H9 (cell line): Measurements from ENCODE around the gene DSG4. TPM values are rescaled to one million over a fixed set of nuclear protein-coding genes. Genes with fewer than 3 reads are reported as not detected.

ENCODE experiments used
- DNase-seq: peaks from one replicate; pipeline ENCODE4 v3.0.0-alpha.2; 2017
- H2AFZ ChIP-seq: one replicate; pipeline ENCODE4 v1.6.1; 2013; ENCODE audit warnings: mild to moderate bottlenecking, low read length, control low read depth, moderate library complexity
- H2AK5ac ChIP-seq: 2 replicates; pipeline ENCODE4 v1.6.1; 2013; ENCODE audit warnings: low read length, control low read depth, mixed read lengths; ENCODE audit not compliant: insufficient read length
- H2BK120ac ChIP-seq: one replicate; pipeline ENCODE4 v1.6.1; 2013; ENCODE audit warnings: low read depth, mild to moderate bottlenecking, low read length, control low read depth, inconsistent platforms; ENCODE audit not compliant: poor library complexity, severe bottlenecking
- H2BK12ac ChIP-seq: 2 replicates; pipeline ENCODE4 v1.6.1; 2013; ENCODE audit warnings: low read length, control low read depth, mixed read lengths, low read depth; ENCODE audit not compliant: insufficient read length
- H2BK15ac ChIP-seq: 2 replicates; pipeline ENCODE4 v1.6.1; 2013; ENCODE audit warnings: low read depth, low read length, control low read depth
- H2BK20ac ChIP-seq: one replicate; pipeline ENCODE4 v1.6.1; 2013; ENCODE audit warnings: low read depth, mild to moderate bottlenecking, low read length, control low read depth, inconsistent platforms; ENCODE audit not compliant: poor library complexity, severe bottlenecking
- H2BK5ac ChIP-seq: 2 replicates; pipeline ENCODE4 v1.6.1; 2013; ENCODE audit warnings: low read length, control low read depth, mixed read lengths; ENCODE audit not compliant: insufficient read length
- H3K14ac ChIP-seq: 2 replicates; pipeline ENCODE4 v1.6.1; 2013; ENCODE audit warnings: low read length, control low read depth; ENCODE audit not compliant: insufficient read depth
- H3K18ac ChIP-seq: 2 replicates; pipeline ENCODE4 v1.6.1; 2013; ENCODE audit warnings: low read depth, mild to moderate bottlenecking, mixed read lengths, low read length, control low read depth; ENCODE audit not compliant: insufficient read length
- H3K23ac ChIP-seq: 2 replicates; pipeline ENCODE4 v1.6.1; 2013; ENCODE audit warnings: low read length, control low read depth, mixed read lengths, low read depth; ENCODE audit not compliant: insufficient read length
- H3K23me2 ChIP-seq: 2 replicates; pipeline ENCODE4 v1.6.1; 2013; ENCODE audit warnings: low read depth, mild to moderate bottlenecking, mixed read lengths, low read length, control low read depth; ENCODE audit not compliant: insufficient read length, poor library complexity, severe bottlenecking
- H3K27ac ChIP-seq: 2 replicates; pipeline ENCODE4 v1.5.1; 2013; ENCODE audit warnings: low read length, control low read depth, mixed read lengths, low read depth; ENCODE audit not compliant: insufficient read length
- H3K27me3 ChIP-seq: 2 replicates; pipeline ENCODE4 v1.6.1; 2013; ENCODE audit warnings: low read length, control low read depth, inconsistent platforms; ENCODE audit not compliant: insufficient read depth
- H3K4ac ChIP-seq: 2 replicates; pipeline ENCODE4 v1.6.1; 2013; ENCODE audit warnings: low read depth, mild to moderate bottlenecking, control low read depth, inconsistent platforms, low read length, moderate library complexity
- H3K4me1 ChIP-seq: 2 replicates; pipeline ENCODE4 v1.6.1; 2013; ENCODE audit warnings: low read length, control low read depth, inconsistent platforms; ENCODE audit not compliant: insufficient read depth
- H3K4me2 ChIP-seq: 2 replicates; pipeline ENCODE4 v1.6.1; 2013; ENCODE audit warnings: low read length, control low read depth, mixed read lengths; ENCODE audit not compliant: insufficient read length, insufficient read depth
- H3K56ac ChIP-seq: 2 replicates; pipeline ENCODE4 v1.6.1; 2013; ENCODE audit warnings: low read depth, mild to moderate bottlenecking, mixed read lengths, low read length, control low read depth; ENCODE audit not compliant: insufficient read length
- H3K79me1 ChIP-seq: 2 replicates; pipeline ENCODE4 v1.6.1; 2013; ENCODE audit warnings: low read depth, mild to moderate bottlenecking, moderate library complexity, low read length, control low read depth, inconsistent platforms; ENCODE audit not compliant: insufficient read depth, poor library complexity, severe bottlenecking
- H3K79me2 ChIP-seq: 2 replicates; pipeline ENCODE4 v1.6.1; 2013; ENCODE audit warnings: low read length, control low read depth, inconsistent platforms; ENCODE audit not compliant: insufficient read depth
- H3K9ac ChIP-seq: 2 replicates; pipeline ENCODE4 v1.6.1; 2013; ENCODE audit warnings: low read length, control low read depth, mixed read lengths; ENCODE audit not compliant: insufficient read length; ENCODE audit errors: extremely low read depth
- H3K9me3 ChIP-seq: one replicate; pipeline ENCODE4 v1.6.1; 2013; ENCODE audit warnings: low read depth, low read length, inconsistent platforms; ENCODE audit not compliant: control insufficient read depth
- H3T11ph ChIP-seq: one replicate; pipeline ENCODE4 v1.6.1; 2013; ENCODE audit warnings: mild to moderate bottlenecking, low read length, control low read depth, inconsistent platforms
- H4K20me1 ChIP-seq: one replicate; pipeline ENCODE4 v1.6.1; 2013; ENCODE audit not compliant: control insufficient read depth, insufficient read length, insufficient read depth
- H4K5ac ChIP-seq: 2 replicates; pipeline ENCODE4 v1.6.1; 2013; ENCODE audit warnings: low read depth, mild to moderate bottlenecking, mixed read lengths, low read length, control low read depth; ENCODE audit not compliant: insufficient read length
- H4K8ac ChIP-seq: replicated peaks from 2 replicates; pipeline ENCODE4 v1.6.1; 2013; ENCODE audit warnings: low read length, control low read depth, mixed read lengths, low read depth; ENCODE audit not compliant: insufficient read length
- H4K91ac ChIP-seq: 2 replicates; pipeline ENCODE4 v1.6.1; 2013; ENCODE audit warnings: low read depth, mild to moderate bottlenecking, moderate library complexity, mixed read lengths, low read length, control low read depth; ENCODE audit not compliant: insufficient read length
- H3K27ac Mint-ChIP-seq, 3 experiments: 2 replicates in 2 of 3; 3 replicates in 1 of 3; pipeline ENCODE4 v1.8.0; 2020 to 2021; ENCODE audit warnings: mixed read lengths in 3 of 3, mild to moderate bottlenecking in 1 of 3, moderate library complexity in 1 of 3
- H3K27me3 Mint-ChIP-seq: 2 replicates; pipeline ENCODE4 v1.8.0; 2021; ENCODE audit warnings: low read depth, mild to moderate bottlenecking, moderate library complexity, mixed read lengths
- H3K36me3 Mint-ChIP-seq, 3 experiments: 2 replicates in 2 of 3; 3 replicates in 1 of 3; pipeline ENCODE4 v1.8.0; 2020 to 2021; ENCODE audit warnings: low read depth in 3 of 3, mixed read lengths in 3 of 3; ENCODE audit not compliant: insufficient read depth in 1 of 3
- H3K4me1 Mint-ChIP-seq, 2 experiments: 2 replicates each; pipeline ENCODE4 v1.8.0; 2020; ENCODE audit warnings: mixed read lengths in 2 of 2
- H3K4me3 Mint-ChIP-seq, 2 experiments: 2 replicates in 1 of 2; 3 replicates in 1 of 2; pipeline ENCODE4 v1.8.0; 2020 to 2021; ENCODE audit warnings: mild to moderate bottlenecking in 2 of 2, mixed read lengths in 2 of 2, moderate library complexity in 1 of 2
- H3K9me3 Mint-ChIP-seq, 2 experiments: 2 replicates in 1 of 2; 3 replicates in 1 of 2; pipeline ENCODE4 v1.8.0; 2020; ENCODE audit warnings: mild to moderate bottlenecking in 2 of 2, mixed read lengths in 2 of 2, moderate library complexity in 1 of 2
- WGBS: extraction: QIAGEN DNeasy Blood & Tissue Kit; methylation state at CpG from one replicate; pipeline ENCODE4 v1.1.7; 2013; ENCODE audit warnings: missing lambda C conversion rate, low lambda C conversion rate, mixed read lengths; ENCODE audit not compliant: insufficient read length; ENCODE audit errors: extremely low coverage; 5-methylcytosine and 5-hydroxymethylcytosine counted together
- total RNA-seq: library from RNA; stranded (reverse); gene quantifications from 2 replicates; pipeline ENCODE4 v1.2.1, GENCODE V29; 2021
- TF ChIP-seq, protein P1 (sequence below): fragments of 200-600 bp; sonication (generic); conservative IDR thresholded peaks from 3 replicates; pipeline ENCODE4 v1.8.0; 2021; ENCODE audit warnings: antibody characterized with exemption, mild to moderate bottlenecking

DSG4 gene
- total RNA-seq, 1 experiment from 2014 or later: not detected

- H3K4me1 Mint-ChIP-seq: no peaks in the 10 kb centered on the region
- H3K9ac ChIP-seq: no peak overlapping the region
- no peak overlapping the region for H3K23ac ChIP-seq
- H3K36me3 Mint-ChIP-seq: no peaks in the 10 kb centered on the region
- no peaks in the 10 kb centered on the region for H3K27me3 Mint-ChIP-seq
- no peaks in the 10 kb centered on the region for H3K4me1 ChIP-seq
- no peaks in the 10 kb centered on the region for H4K20me1 ChIP-seq
- no peak overlapping the region for H3K27ac Mint-ChIP-seq
- no CpG with 5 or more reads among the region's 2 CpGs for WGBS
- H3K27ac ChIP-seq: no peak overlapping the region
- no peaks in the 10 kb centered on the region for H3K27me3 ChIP-seq
- no peaks in the 10 kb centered on the region for H3K9me3 Mint-ChIP-seq
- H4K91ac ChIP-seq: no peak overlapping the region
- H2BK12ac ChIP-seq: no peak overlapping the region
- TF ChIP-seq, protein P1, sequence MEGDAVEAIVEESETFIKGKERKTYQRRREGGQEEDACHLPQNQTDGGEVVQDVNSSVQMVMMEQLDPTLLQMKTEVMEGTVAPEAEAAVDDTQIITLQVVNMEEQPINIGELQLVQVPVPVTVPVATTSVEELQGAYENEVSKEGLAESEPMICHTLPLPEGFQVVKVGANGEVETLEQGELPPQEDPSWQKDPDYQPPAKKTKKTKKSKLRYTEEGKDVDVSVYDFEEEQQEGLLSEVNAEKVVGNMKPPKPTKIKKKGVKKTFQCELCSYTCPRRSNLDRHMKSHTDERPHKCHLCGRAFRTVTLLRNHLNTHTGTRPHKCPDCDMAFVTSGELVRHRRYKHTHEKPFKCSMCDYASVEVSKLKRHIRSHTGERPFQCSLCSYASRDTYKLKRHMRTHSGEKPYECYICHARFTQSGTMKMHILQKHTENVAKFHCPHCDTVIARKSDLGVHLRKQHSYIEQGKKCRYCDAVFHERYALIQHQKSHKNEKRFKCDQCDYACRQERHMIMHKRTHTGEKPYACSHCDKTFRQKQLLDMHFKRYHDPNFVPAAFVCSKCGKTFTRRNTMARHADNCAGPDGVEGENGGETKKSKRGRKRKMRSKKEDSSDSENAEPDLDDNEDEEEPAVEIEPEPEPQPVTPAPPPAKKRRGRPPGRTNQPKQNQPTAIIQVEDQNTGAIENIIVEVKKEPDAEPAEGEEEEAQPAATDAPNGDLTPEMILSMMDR: no peak
- no peaks in the 10 kb centered on the region for H3K79me2 ChIP-seq
- H2BK120ac ChIP-seq: no peak overlapping the region
- H3K56ac ChIP-seq: no peak overlapping the region
- no peak overlapping the region for H3K4ac ChIP-seq
- no peak overlapping the region for H4K8ac ChIP-seq
- H2AFZ ChIP-seq: no peak overlapping the region
- no peak overlapping the region for H3K18ac ChIP-seq
- H3K4me3 Mint-ChIP-seq: no peak overlapping the region
- H2BK20ac ChIP-seq: no peak overlapping the region
- H3K9me3 ChIP-seq: no peaks in the 10 kb centered on the region
- no peak overlapping the region for H2BK5ac ChIP-seq
- no peaks in the 10 kb centered on the region for H3K23me2 ChIP-seq
- DNase-seq: no peak
- H4K5ac ChIP-seq: no peak overlapping the region
- no peak overlapping the region for H2AK5ac ChIP-seq
- H3T11ph ChIP-seq: no peak overlapping the region
- H3K79me1 ChIP-seq: no peaks in the 10 kb centered on the region
- H3K14ac ChIP-seq: no peak overlapping the region
- H2BK15ac ChIP-seq: no peak overlapping the region
- H3K4me2 ChIP-seq: no peak overlapping the region
Observed at GRCh38 chr18:31438402-31438801, 61.8 kb downstream of the DSG4 start.
